CD4-positive, alpha-beta T cell (primary cell): ENCODE data around the gene MAN1B1. TPM values are rescaled to one million over a fixed set of nuclear protein-coding genes. Genes with fewer than 3 reads are reported as not detected.

Source experiments
- ATAC-seq: fragments of 200-7000 bp; cut with Tn5 transposase; one replicate; pipeline ENCODE4 v1.10.0; 2022; ENCODE audit warnings: mild to moderate bottlenecking; ENCODE audit not compliant: poor library complexity
- CTCF ChIA-PET: fragments of 350-600 bp; sonication (Branson Sonifier 250); formaldehyde crosslinking; loops from one replicate; lab custom pipeline; 2021; ENCODE audit warnings: antibody characterized with exemption, inconsistent platforms; lab: Charles Lee
- POLR2A ChIA-PET: fragments of 350-600 bp; sonication (Branson Sonifier 250); formaldehyde crosslinking; loops from one replicate; lab custom pipeline; 2021; ENCODE audit warnings: antibody characterized with exemption, inconsistent platforms; lab: Charles Lee
- DNase-seq, 14 experiments: peaks; one replicate each; pipeline ENCODE4 v3.0.0-alpha.2; 2013 to 2020; ENCODE audit warnings: mixed read lengths in 2 of 14
- H3K27ac ChIP-seq, 2 donors: one replicate each; pipeline versions ENCODE4 v1.5.1 to v1.7.0; 2013; ENCODE audit warnings: low read length in 2 of 2, low read depth in 1 of 2, mild to moderate bottlenecking in 1 of 2
- H3K27me3 ChIP-seq, 2 experiments: 1 replicate in 1 of 2; 2 replicates in 1 of 2; pipeline versions ENCODE4 v1.6.1 to v1.7.0; 2013; ENCODE audit warnings: low read length in 2 of 2, control low read depth in 1 of 2, mild to moderate bottlenecking in 1 of 2, moderate library complexity in 1 of 2; ENCODE audit not compliant: insufficient read depth in 2 of 2, control insufficient read depth in 1 of 2
- H3K36me3 ChIP-seq: one replicate; pipeline ENCODE4 v1.6.1; 2013; ENCODE audit warnings: low read length, control low read depth; ENCODE audit not compliant: insufficient read depth
- H3K4me1 ChIP-seq: one replicate; pipeline ENCODE4 v1.6.1; 2013; ENCODE audit warnings: low read length, control low read depth; ENCODE audit not compliant: insufficient read depth
- H3K4me3 ChIP-seq: one replicate; pipeline ENCODE4 v1.5.1; 2013; ENCODE audit warnings: mild to moderate bottlenecking, low read length, moderate library complexity
- H3K9me3 ChIP-seq, 2 experiments: 1 replicate in 1 of 2; 2 replicates in 1 of 2; pipeline versions ENCODE4 v1.6.1 to v1.7.0; 2013; ENCODE audit warnings: low read length in 2 of 2, mild to moderate bottlenecking in 2 of 2, control low read depth in 1 of 2, moderate library complexity in 1 of 2; ENCODE audit not compliant: control insufficient read depth in 1 of 2, insufficient read depth in 1 of 2
- H3K27ac Mint-ChIP-seq: one replicate; pipeline ENCODE4 v1.8.0; 2020; ENCODE audit warnings: mixed read lengths
- H3K27me3 Mint-ChIP-seq: one replicate; pipeline ENCODE4 v1.8.0; 2021; ENCODE audit warnings: mixed read lengths
- H3K36me3 Mint-ChIP-seq: one replicate; pipeline ENCODE4 v1.8.0; 2021; ENCODE audit warnings: low read depth, mixed read lengths
- H3K4me1 Mint-ChIP-seq: one replicate; pipeline ENCODE4 v1.8.0; 2021; ENCODE audit warnings: low read depth, mixed read lengths
- H3K4me3 Mint-ChIP-seq: one replicate; pipeline ENCODE4 v1.8.0; 2020; ENCODE audit warnings: mild to moderate bottlenecking, mixed read lengths
- H3K9me3 Mint-ChIP-seq: one replicate; pipeline ENCODE4 v1.8.0; 2020; ENCODE audit warnings: mixed read lengths
- CTCF ChIP-seq: fragments of 200-600 bp; IDR thresholded peaks from one replicate; pipeline ENCODE4 v1.8.0; 2022; ENCODE audit warnings: antibody characterized with exemption, mild to moderate bottlenecking
- intact Hi-C, 2 experiments: fragments of 100-400 bp; cut with DNase I in 1 of 2; cut with micrococcal nuclease in 1 of 2; formaldehyde crosslinking; loops; one replicate each; pipeline versions ENCODE4 v1.15.1 to v1.9.0; 2023 to 2025; cut with DNase I, micrococcal nuclease
- total RNA-seq, 174 experiments: library from RNA in 2 of 174; stranded (reverse) in 2 of 174; gene quantifications; one replicate each; pipeline ENCODE4 v1.2.3 and lab custom pipeline; 2021 to 2026

Gene MAN1B1
- total RNA-seq, 2 experiments from 2014 or later: 60.9 to 66.9 TPM

- no peaks in the 10 kb centered on the region for H3K27me3 Mint-ChIP-seq
- ChIA-PET POLR2A (no interaction called here), CTCF (no interaction called here)
- ATAC-seq (no peak), DNase-seq (no peak)
- Histone ChIP-seq H3K27ac (no peak overlapping the region), H3K4me3 (no peak overlapping the region), H3K36me3 (no peaks in the 10 kb centered on the region), H3K4me1 (peaks cover 36% of the 10 kb centered on the region), H3K9me3 (no peaks in the 10 kb centered on the region), H3K27me3 (peaks cover 0 to 6% of the 10 kb centered on the region in 2 experiments)
- intact Hi-C loops: no loop called here
- peak overlapping the region; percentile 16 for H3K4me3 Mint-ChIP-seq
- no peak overlapping the region for H3K27ac Mint-ChIP-seq
- peaks cover 11% of the 10 kb centered on the region for H3K4me1 Mint-ChIP-seq
- H3K9me3 Mint-ChIP-seq: no peaks in the 10 kb centered on the region
- no peak for TF ChIP-seq CTCF
- no peaks in the 10 kb centered on the region for H3K36me3 Mint-ChIP-seq
Observed at GRCh38 chr9:137073992-137074399, 12.8 kb upstream of the MAN1B1 start.

DNA sequence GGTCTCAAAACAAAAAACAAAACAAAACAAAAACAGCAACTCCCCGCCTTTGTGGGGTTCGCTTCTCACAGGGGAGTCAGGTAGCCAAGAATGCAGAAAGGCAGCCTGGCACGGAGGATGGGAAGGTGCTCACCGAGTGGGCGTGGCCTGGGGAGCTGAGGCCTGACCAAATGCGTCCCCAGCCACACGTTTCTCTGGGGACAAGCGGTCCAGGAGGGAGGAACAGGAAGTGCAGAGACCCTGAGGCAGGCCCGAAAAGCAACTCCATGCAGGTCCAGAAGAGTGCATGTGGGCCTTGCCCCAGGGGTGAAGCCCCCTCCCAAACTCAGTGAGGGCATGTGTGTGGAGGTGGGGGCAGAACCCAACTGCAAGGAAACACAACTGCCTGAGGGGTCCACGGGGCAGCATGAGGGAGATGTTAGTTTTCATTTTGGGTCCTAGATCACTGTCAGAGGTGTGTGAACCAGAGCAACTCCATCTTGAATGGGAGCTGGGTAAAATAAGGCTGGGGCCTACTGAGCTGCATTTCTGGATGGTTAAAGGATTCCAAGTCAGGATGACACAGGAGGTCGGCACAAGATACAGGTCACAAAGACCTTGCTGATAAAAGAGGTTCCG is 12.0 kb upstream of the MAN1B1 start:
- intact Hi-C loops: no loop called here

DNA sequence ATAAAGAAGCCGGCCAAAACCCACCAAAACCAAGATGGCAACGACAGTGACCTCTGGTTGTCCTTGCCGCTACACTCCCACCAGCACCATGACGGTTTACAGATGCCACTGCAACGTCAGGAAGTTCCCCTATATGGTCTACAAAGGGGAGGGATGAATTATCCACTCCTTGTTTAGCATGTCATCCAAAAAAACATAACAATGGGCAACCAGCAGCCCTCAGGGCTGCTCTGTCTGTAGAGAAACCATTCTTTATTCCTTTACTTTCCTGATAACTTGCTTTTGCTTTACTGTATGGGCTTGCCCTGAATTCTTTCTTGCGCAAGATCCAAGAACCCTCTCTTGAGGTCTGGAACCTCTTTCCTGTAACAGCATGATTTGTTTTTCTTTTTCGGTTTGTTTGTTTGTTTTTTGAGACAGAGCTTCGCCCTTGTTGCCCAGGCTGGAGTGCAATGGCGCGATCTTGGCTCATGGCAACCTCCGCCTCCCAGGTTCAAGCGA is 11.5 kb upstream of the MAN1B1 start:
- Histone ChIP-seq H3K36me3 (peaks cover 10% of the 10 kb centered on the region), H3K9me3 (no peaks in the 10 kb centered on the region), H3K27me3 (no peaks in the 10 kb centered on the region), H3K27ac (no peak overlapping the region), H3K4me1 (peaks cover 28% of the 10 kb centered on the region), H3K4me3 (no peak overlapping the region)
- peaks cover 14% of the 10 kb centered on the region for H3K4me1 Mint-ChIP-seq
- ChIA-PET CTCF (interaction anchor here (1.0 to 1.6 kb wide), 3 partner anchors 8 to 29 kb away, joined by 4 to 9 read pairs (median 5); no protein-coding TSS in a partner anchor), POLR2A (no interaction called here)
- peaks cover 4% of the 10 kb centered on the region for H3K36me3 Mint-ChIP-seq
- no peaks in the 10 kb centered on the region for H3K27me3 Mint-ChIP-seq
- intact Hi-C loops: no loop called here
- H3K27ac Mint-ChIP-seq: no peak overlapping the region
- TF ChIP-seq CTCF: no peak
- no peaks in the 10 kb centered on the region for H3K9me3 Mint-ChIP-seq
- peak overlapping the region; percentile 20 for H3K4me3 Mint-ChIP-seq
- no peak for DNase-seq
- ATAC-seq: no peak

More for the DNA sequence above, 12.0 kb upstream of the MAN1B1 start:
- peaks cover 12% of the 10 kb centered on the region for H3K4me1 Mint-ChIP-seq
- H3K36me3 Mint-ChIP-seq: peaks cover 1% of the 10 kb centered on the region
- DNase-seq: no peak
- no peaks in the 10 kb centered on the region for H3K27me3 Mint-ChIP-seq
- Histone ChIP-seq H3K4me3 (no peak overlapping the region), H3K27ac (no peak overlapping the region), H3K4me1 (peaks cover 29% of the 10 kb centered on the region), H3K27me3 (no peaks in the 10 kb centered on the region), H3K9me3 (no peaks in the 10 kb centered on the region), H3K36me3 (peaks cover 5% of the 10 kb centered on the region)
- POLR2A ChIA-PET: no interaction called here
- peak overlapping the region; percentile 20 for H3K4me3 Mint-ChIP-seq
- no peak overlapping the region for H3K27ac Mint-ChIP-seq
- no peak for ATAC-seq
- CTCF ChIA-PET: no interaction called here
- no peak for TF ChIP-seq CTCF
- H3K9me3 Mint-ChIP-seq: no peaks in the 10 kb centered on the region
